MM.1S (cell line): ENCODE results near the gene ZNF516.

Experiments
- DNase-seq: peaks from one replicate; pipeline ENCODE4 v3.0.0-alpha.2; 2015
- H2AFZ ChIP-seq: fragments of 300-600 bp; sonication (generic); 2 replicates; pipeline ENCODE4 v1.6.0; 2016; ENCODE audit warnings: antibody characterized with exemption, low read length
- H3F3A ChIP-seq: fragments of 300-600 bp; sonication (generic); 2 replicates; pipeline ENCODE4 v1.6.1; 2016; ENCODE audit warnings: mild to moderate bottlenecking, antibody characterized with exemption, low read length, moderate library complexity, mixed read lengths; ENCODE audit not compliant: insufficient read depth
- H3K27ac ChIP-seq: fragments of 300-600 bp; sonication (generic); 2 replicates; pipeline ENCODE4 v1.5.1; 2016; ENCODE audit warnings: mild to moderate bottlenecking, low read length
- H3K27me3 ChIP-seq: fragments of 300-600 bp; sonication (generic); replicated peaks from 2 replicates; pipeline ENCODE4 v1.6.0; 2016; ENCODE audit warnings: low read length; ENCODE audit not compliant: insufficient read depth
- H3K36me3 ChIP-seq: fragments of 300-600 bp; sonication (generic); replicated peaks from 2 replicates; pipeline ENCODE4 v1.6.1; 2016; ENCODE audit warnings: mild to moderate bottlenecking, low read length, mixed read lengths; ENCODE audit not compliant: insufficient read depth
- H3K4me1 ChIP-seq: fragments of 300-600 bp; sonication (generic); 2 replicates; pipeline ENCODE4 v1.6.1; 2016; ENCODE audit warnings: low read length, mixed read lengths
- H3K4me2 ChIP-seq: fragments of 300-600 bp; sonication (generic); 2 replicates; pipeline ENCODE4 v1.6.0; 2016; ENCODE audit warnings: low read depth, low read length
- H3K4me3 ChIP-seq: fragments of 300-600 bp; sonication (generic); 2 replicates; pipeline ENCODE4 v1.5.1; 2016; ENCODE audit warnings: low read length, mixed read lengths
- H3K79me2 ChIP-seq: fragments of 300-600 bp; sonication (generic); 2 replicates; pipeline ENCODE4 v1.6.1; 2016; ENCODE audit warnings: mixed run types, low read length, mixed read lengths
- H3K9ac ChIP-seq: fragments of 300-600 bp; sonication (generic); 2 replicates; pipeline ENCODE4 v1.6.1; 2016; ENCODE audit warnings: low read length, mixed read lengths
- H3K9me2 ChIP-seq: fragments of 300-600 bp; sonication (generic); replicated peaks from 2 replicates; pipeline ENCODE4 v1.6.1; 2016; ENCODE audit warnings: mild to moderate bottlenecking, low read length, mixed read lengths; ENCODE audit not compliant: insufficient read depth
- H3K9me3 ChIP-seq: fragments of 300-600 bp; sonication (generic); replicated peaks from 2 replicates; pipeline ENCODE4 v1.6.1; 2016; ENCODE audit warnings: mild to moderate bottlenecking, low read length, mixed read lengths; ENCODE audit not compliant: insufficient read depth
- H4K20me1 ChIP-seq: fragments of 300-600 bp; sonication (generic); 2 replicates; pipeline ENCODE4 v1.6.1; 2016; ENCODE audit warnings: mild to moderate bottlenecking, low read length, moderate library complexity, mixed read lengths; ENCODE audit not compliant: insufficient read depth
- CTCF ChIP-seq: fragments of 300-600 bp; sonication (generic); IDR thresholded peaks from 2 replicates; pipeline ENCODE4 v1.5.1; 2016; ENCODE audit warnings: antibody characterized with exemption, low read length, mixed read lengths
- EZH2 ChIP-seq: fragments of 300-600 bp; sonication (generic); optimal IDR thresholded peaks from 2 replicates; pipeline ENCODE3; 2017; ENCODE audit warnings: low read depth, mild to moderate bottlenecking, antibody characterized with exemption, low read length, mixed read lengths
- EZH2phosphoT487 ChIP-seq: fragments of 300-600 bp; sonication (generic); IDR thresholded peaks from 2 replicates; pipeline ENCODE4 v1.6.1; 2018; ENCODE audit warnings: antibody characterized with exemption, low read length

ZNF516 gene

DNA sequence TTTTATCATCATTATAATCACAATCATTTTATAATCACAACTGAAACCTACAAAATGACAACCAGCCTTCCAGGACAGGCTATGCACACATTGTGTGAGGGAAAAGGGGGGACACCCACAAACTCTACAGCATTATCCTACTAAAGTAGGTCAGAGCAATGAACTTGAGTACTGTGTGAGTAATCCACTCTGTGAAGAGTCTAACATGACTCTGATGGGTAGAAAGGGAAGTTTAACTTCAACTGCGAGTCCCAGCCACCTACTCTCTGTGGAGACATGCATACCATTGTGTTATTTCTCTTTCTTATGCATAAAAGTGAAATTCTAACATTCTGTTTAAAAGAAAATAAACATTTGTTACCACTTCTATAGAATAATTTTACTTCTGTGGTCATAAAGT, 177.9 kb downstream of the ZNF516 start:
- Histone ChIP-seq H3K9me3 (no peaks in the 10 kb centered on the region), H3K4me3 (no peak overlapping the region), H3K4me2 (no peak overlapping the region), H3K4me1 (no peaks in the 10 kb centered on the region), H3K36me3 (no peaks in the 10 kb centered on the region), H3K27me3 (no peaks in the 10 kb centered on the region), H3K27ac (no peak overlapping the region), H2AFZ (no peak overlapping the region), H3K9me2 (no peaks in the 10 kb centered on the region), H4K20me1 (no peaks in the 10 kb centered on the region), H3K79me2 (no peaks in the 10 kb centered on the region), H3K9ac (no peak overlapping the region), H3F3A (no peaks in the 10 kb centered on the region)
- DNase-seq = no peak
- TF ChIP-seq EZH2 = no peak
- no peak for TF ChIP-seq EZH2phosphoT487
- TF ChIP-seq CTCF = no peak

- Histone ChIP-seq H3K9me2 (no peaks in the 10 kb centered on the region), H3K9me3 (no peaks in the 10 kb centered on the region), H4K20me1 (no peaks in the 10 kb centered on the region), H3K36me3 (no peaks in the 10 kb centered on the region), H3K79me2 (no peaks in the 10 kb centered on the region), H3K27ac (no peak overlapping the region), H3K9ac (no peak overlapping the region), H2AFZ (no peak overlapping the region), H3K4me2 (no peak overlapping the region), H3K27me3 (no peaks in the 10 kb centered on the region), H3K4me1 (no peaks in the 10 kb centered on the region), H3F3A (no peaks in the 10 kb centered on the region), H3K4me3 (no peak overlapping the region)
- DNase-seq = no peak
- no peak for TF ChIP-seq EZH2
- TF ChIP-seq CTCF = no peak
- TF ChIP-seq EZH2phosphoT487 = no peak
These were observed 179.3 kb downstream of the ZNF516 start for GRCh38 chr18:76315722-76316230.

- no peaks in the 10 kb centered on the region for H3K9me3 ChIP-seq
- no peak overlapping the region for H2AFZ ChIP-seq
- no peaks in the 10 kb centered on the region for H3K79me2 ChIP-seq
- no peaks in the 10 kb centered on the region for H3K4me1 ChIP-seq
- DNase-seq = no peak
- no peak overlapping the region for H3K9ac ChIP-seq
- no peaks in the 10 kb centered on the region for H3K27me3 ChIP-seq
- no peak overlapping the region for H3K4me2 ChIP-seq
- no peaks in the 10 kb centered on the region for H4K20me1 ChIP-seq
- TF ChIP-seq EZH2 = no peak
- no peak for TF ChIP-seq EZH2phosphoT487
- TF ChIP-seq CTCF = no peak
- H3K4me3 ChIP-seq = no peak overlapping the region
- no peaks in the 10 kb centered on the region for H3K9me2 ChIP-seq
- H3K27ac ChIP-seq = no peak overlapping the region
- no peaks in the 10 kb centered on the region for H3K36me3 ChIP-seq
- H3F3A ChIP-seq = no peaks in the 10 kb centered on the region
These were observed 180.5 kb downstream of the ZNF516 start for GRCh38 chr18:76314496-76314895.
